ENCODE results near the gene SYT5.
"Not testable (repeated sequence)": the region's sequence is repeated elsewhere in the genome, so short reads cannot be mapped to it uniquely, and the experiment has no call there.

SYT5 gene

DNA sequence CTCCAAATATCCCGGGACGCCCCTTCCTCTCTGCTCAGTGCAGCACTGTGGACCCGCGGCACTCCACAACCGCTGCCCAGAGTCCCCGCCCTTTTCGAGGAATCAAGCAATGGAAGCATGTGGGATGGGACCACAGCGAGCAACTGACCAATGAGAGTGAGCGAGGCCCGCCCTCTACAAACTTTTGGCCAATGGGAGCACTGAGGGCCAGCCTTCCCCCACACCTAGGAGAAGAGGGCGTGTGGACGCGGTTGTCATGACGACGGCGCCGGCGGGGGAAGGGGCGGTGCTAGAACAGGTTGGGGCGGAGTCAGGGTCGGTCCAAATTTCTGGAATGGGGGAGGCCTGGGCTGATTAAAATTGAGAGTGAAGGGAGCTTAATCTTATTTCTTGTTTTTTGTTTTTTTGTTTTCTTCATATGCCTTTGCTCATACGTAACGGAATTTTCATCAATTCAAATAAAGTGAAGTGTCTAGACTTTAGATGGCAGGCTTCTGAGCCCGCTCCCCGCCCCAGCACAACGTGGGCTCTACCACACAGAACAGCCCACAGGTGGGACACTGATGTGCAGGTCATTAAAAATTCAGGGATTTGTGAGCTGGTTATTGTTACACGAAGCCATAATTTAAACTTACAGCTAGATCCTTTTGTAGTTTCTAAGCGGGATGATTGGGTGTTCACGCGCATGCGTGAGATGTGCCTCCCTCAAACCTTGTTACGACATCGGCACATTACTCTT is 13.4 kb downstream of the SYT5 start, which contains the start of gene DNAAF3:
Gene DNAAF3 (minus strand): TSS at position 84 of the 739 bp plus-strand sequence. CDS start 200 bp downstream, outside the sequence.
- DNase-seq, result peak; percentile 86

DNA sequence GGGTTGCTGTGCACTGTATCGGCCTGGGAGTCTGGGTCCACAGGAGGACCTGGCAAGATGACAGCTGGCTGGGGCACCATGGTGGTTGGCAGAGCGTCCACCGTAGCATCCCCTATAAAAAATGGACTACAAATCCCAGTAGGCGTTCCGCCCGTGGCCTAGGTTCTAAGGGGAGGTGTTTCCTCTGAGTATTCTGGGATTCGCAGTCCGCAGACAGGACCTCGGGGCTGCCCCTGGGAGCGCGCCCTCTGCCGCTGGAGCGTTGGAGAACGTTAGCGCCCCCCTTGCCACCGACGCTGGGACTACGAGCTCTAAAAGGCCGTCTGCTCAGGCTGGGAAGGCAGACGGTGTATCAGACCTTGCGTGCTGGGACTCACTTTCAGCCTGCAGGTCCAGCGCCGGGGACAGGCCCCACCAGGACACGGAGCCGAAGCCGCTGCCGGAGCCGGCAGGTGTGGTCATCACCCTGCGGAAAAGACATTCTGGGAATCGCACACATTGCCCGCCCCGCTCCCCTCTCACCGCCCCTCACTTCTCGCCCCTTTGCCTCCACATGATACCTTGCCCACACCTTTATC is 14.0 kb downstream of the SYT5 start:
- peak; percentile 65 for DNase-seq

DNA sequence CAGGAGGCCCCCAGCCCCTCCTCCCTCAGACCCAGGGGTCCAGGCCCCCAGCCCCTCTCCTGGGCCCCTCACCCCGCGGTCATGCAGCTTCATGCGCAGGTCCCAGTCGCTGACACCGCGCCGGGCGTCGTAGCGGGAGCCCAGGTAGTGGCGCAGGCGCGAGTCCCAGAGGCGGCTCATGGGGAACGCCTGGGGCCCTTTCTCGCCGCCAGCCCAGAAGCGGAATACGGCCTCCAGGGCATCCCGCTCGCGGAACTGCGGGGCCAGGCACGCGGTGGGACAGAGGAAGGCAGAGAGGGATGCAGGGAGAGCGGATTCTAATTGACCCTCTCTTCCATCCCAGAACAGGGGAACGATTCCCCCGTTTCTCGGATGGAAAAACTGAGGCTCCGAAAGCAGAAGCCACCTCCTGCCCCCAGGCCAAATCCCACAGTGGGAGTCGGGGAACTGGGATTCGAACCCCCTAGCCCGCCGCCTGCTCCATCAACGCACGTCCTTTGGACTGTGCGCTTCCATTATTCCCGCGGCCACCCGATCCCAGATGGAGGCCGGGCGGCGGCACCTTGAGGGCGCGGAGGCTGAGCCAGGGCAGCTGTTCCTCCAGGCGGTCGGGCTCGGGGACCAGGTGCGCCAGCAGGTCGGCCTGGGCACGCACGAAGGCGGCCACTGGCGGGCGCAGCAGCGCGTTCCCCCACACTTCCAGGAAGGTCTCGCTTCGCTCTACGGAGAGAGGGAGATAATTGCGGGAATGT is 18.3 kb downstream of the SYT5 start:
- DNase-seq, result no peak

GRCh38 chr19:55160986-55161365 is 19.1 kb downstream of the SYT5 start:
- no peak for DNase-seq

GRCh38 chr19:55160128-55160985 is 19.7 kb downstream of the SYT5 start:
- DNase-seq, result peak; percentile 88

DNA sequence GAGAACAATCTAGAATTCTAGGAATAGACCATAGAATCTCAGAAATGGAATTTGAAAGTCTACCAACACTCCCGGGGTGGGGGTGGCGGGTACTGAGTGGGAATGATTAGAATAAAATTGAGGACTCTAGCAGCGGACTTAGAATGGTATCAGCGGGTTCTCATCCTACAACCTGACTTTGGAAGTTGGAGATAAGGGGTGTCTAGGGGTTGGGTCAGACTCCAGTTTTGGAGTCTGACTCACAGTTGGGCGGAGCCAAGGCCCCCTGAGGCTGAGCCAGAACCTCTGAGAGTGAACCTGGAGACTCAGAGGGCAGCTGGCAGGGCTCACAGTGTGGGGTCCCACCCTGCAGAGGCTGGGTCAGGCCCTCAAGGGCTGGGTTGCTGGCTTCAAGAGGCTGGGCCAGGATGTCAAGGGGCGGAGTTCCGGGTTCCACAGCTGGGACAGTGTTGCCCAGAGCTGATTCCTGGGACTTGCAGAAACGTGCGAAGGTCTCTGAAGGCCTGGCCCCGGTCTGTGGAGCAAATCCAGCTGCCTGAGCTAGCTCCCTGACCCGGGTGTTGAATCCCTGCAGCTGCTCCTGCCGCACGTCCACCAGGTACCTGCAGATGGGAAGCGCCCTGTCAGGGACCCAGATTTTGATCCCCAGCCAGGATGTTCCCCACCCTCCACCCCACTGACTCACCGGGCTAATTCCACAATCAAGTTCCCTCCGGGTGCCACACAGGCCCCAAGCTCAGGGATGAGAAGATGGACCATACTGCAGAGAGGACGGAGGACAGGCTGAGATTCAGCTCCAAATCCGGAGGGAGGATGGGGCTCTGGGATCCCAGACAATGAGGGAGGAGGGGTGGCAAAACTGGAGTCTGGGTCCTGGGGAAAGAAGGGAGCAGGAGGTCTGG is 21.0 kb downstream of the SYT5 start:
- DNase-seq, result no peak

- no peak for DNase-seq
Observed at GRCh38 chr19:55158423-55158822, 21.7 kb downstream of the SYT5 start.

GRCh38 chr19:55157064-55157908 is 22.8 kb downstream of the SYT5 start, which contains the start of gene TNNI3:
TNNI3 (minus strand) TSS chr19:55157732; CDS start chr19:55157589, 143 bp downstream.
- DNase-seq, result no peak

GRCh38 chr19:55156202-55157063 is 23.7 kb downstream of the SYT5 start:
- DNase-seq, result no peak

- DNase-seq, result not testable (repeated sequence)
Observed at GRCh38 chr19:55155784-55156183, 24.3 kb downstream of the SYT5 start.

GRCh38 chr19:55153652-55154264 is 26.3 kb downstream of the SYT5 start:
- DNase-seq, result no peak

DNA sequence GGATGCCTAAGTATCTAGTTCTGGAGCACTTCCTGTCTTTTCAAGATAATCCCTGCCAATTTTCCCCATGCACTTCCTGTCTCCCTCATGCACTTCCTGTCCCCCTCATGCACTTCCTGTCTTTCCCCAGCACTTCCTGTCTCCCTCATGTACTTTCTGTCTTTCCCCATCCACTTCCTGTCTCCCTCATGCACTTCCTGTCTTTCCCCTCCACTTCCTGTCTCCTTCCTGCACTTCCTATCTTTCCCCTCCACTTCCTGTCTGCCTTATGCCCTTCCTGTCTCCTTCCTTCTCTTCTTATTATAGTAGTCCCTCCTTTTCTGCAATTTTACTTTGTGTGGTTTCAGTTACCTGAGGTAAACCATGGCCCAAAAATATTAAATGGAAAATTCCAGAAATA is 28.1 kb downstream of the SYT5 start:
- no peak for DNase-seq

DNA sequence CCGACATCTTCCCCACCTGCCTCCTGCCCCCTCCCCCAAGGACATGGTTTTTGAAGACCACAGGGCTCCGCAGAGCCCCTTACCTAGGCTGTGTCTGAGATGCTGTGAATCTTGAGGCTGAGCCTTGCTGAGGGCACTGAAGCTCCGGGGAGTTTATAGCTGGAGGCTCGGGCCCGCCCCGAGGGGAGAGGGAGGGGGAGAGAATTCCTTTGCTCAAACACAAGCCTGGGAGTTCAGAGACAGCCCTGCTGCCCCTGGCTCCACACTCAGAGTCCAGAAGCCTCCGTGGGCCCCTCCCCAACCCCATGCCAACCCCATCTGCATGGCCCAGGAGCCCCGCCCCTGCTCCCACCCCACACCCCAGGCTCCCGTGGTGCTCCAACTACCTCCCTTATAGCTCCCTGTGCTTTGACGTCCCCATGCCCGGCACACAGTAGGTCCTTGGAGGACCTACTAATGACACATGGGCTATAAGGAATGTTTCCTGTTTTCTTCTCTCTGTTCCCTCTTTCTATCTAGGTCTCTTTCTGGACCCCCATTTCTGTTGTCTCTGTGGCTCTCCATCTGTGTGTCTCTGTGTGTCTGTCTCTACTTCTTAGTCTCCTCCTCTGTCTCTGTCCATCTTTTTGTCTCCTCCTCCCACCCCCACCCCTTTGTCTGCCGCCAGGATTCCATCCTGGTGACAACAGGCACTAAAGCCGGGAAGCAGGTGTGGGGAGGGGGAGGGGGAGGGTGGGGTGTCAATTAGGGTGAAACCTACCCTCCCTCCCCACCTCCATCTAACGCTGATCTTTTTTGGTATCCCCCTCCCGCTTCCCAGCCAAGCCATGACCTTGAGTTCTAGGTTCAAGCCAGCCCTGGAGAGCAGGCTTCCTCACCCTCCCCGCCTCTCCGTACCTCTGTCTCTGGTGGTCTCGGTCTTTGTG is 30.7 kb downstream of the SYT5 start, which contains the start of gene TNNT1:
Gene TNNT1 (minus strand): TSS at position 129 of the 926 bp plus-strand sequence. CDS start 2,049 bp downstream, outside the sequence.
- DNase-seq, result no peak

DNA sequence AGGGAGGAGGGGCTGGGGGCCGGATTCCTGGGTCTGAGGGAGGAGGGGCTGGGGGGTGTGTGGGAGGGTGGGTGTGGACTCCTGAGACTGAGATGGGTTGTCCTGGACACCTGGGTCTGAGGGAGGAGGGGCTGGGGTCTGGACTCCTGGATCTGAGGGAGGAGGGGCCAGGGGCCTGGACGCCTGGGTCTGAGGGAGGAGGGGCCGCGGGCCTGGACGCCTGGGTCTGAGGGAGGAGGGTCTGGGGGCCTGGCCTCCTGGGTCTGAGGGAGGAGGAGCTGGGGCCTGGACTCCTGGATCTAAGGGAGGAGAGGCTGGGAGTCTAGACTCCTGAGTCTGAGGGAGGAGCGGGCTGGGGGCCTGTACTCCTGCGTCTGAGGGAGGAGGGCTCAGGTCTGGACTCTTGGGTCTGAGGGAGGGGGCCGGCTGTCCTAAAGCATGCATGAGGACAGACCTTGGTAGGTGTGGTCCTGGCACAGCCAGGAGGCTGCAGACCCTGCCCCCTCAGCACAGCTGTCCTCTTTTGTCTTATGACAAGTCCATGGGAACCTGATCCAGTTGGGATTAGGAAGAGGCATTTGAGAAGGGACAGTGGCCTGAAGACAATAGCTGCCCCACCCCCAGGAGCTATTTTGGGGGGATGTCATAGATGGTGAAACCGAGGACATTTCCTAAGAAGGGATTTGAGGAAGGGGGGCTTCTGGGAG is 32.4 kb downstream of the SYT5 start:
- DNase-seq, result no peak

GRCh38 chr19:55146705-55147273 is 33.3 kb downstream of the SYT5 start:
- no peak for DNase-seq

DNA sequence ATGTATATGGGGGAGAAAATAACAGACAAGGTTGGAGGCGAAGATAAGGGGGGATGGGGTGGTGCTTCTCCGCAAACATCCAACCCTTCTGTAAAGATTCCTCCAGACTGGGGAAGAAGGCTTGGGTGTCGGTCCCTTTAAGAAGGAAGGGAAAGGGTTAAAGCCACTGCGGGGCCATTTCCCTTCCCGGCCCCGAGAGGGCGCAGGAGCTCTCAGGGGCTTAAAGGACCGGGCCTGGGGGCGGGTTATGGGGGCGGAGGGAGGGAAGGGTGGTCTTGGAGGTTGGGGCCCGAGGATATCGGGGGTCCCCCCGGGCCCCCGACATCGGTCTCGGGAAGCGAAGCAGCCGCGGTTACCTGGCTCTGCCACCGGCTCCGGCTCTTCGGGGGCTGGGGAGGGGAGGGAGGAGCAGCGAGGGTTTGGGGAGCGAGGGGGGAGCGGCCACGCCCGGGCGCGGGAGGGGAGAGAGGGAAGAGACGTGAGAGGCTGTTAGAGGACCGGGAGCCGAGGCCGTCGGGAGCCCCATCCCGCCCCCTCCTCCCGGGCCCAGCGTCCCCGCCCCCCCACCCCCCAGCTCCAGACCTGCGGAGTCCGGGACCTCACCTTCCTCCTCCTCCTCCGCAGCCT is 33.9 kb downstream of the SYT5 start:
- DNase-seq, result no peak
